ENCODE measurements around the gene FBXO24.

Gene FBXO24

GRCh38 chr7:100626530-100627237, 40.6 kb downstream of the FBXO24 start:
- no peaks in the 10 kb centered on the region for H3K36me3 ChIP-seq (ENCODE audit: insufficient read depth, low read length)
- no peak overlapping the region for H3K27ac ChIP-seq (ENCODE audit: low read depth, low read length)
- H3K27me3 ChIP-seq (ENCODE audit: insufficient read depth, low read length), result no peaks in the 10 kb centered on the region
- peaks cover 3% of the 10 kb centered on the region for H3K4me1 ChIP-seq (ENCODE audit: control insufficient read depth, insufficient read depth, low read length, unreplicated experiment)
- peak overlapping the region; percentile 29 for H2AFZ ChIP-seq (ENCODE audit: low read length, unreplicated experiment)
- peak overlapping the region; percentile 50 for H3K4me3 ChIP-seq (ENCODE audit: low read depth, low read length)
- H3K79me2 ChIP-seq (ENCODE audit: control insufficient read depth, insufficient read depth, low read length, unreplicated experiment), result no peaks in the 10 kb centered on the region

- H3K27me3 ChIP-seq (ENCODE audit: insufficient read depth, low read length), result no peaks in the 10 kb centered on the region
- H3K27ac ChIP-seq (ENCODE audit: low read depth, low read length), result no peak overlapping the region
- peaks cover 3% of the 10 kb centered on the region for H3K4me1 ChIP-seq (ENCODE audit: control insufficient read depth, insufficient read depth, low read length, unreplicated experiment)
- no peaks in the 10 kb centered on the region for H3K79me2 ChIP-seq (ENCODE audit: control insufficient read depth, insufficient read depth, low read length, unreplicated experiment)
- H3K36me3 ChIP-seq (ENCODE audit: insufficient read depth, low read length), result no peaks in the 10 kb centered on the region
- no peak overlapping the region for H3K4me3 ChIP-seq (ENCODE audit: low read depth, low read length)
- H2AFZ ChIP-seq (ENCODE audit: low read length, unreplicated experiment), result no peak overlapping the region
Observed at GRCh38 chr7:100627238-100627549, 41.1 kb downstream of the FBXO24 start.

- H3K79me2 ChIP-seq (ENCODE audit: control insufficient read depth, insufficient read depth, low read length, unreplicated experiment), result no peaks in the 10 kb centered on the region
- H3K27me3 ChIP-seq (ENCODE audit: insufficient read depth, low read length), result no peaks in the 10 kb centered on the region
- no peak overlapping the region for H3K4me3 ChIP-seq (ENCODE audit: low read depth, low read length)
- no peaks in the 10 kb centered on the region for H3K36me3 ChIP-seq (ENCODE audit: insufficient read depth, low read length)
- no peak overlapping the region for H2AFZ ChIP-seq (ENCODE audit: low read length, unreplicated experiment)
- H3K4me1 ChIP-seq (ENCODE audit: control insufficient read depth, insufficient read depth, low read length, unreplicated experiment), result peaks cover 3% of the 10 kb centered on the region
- no peak overlapping the region for H3K27ac ChIP-seq (ENCODE audit: low read depth, low read length)
Observed at GRCh38 chr7:100629117-100629716, 43.1 kb downstream of the FBXO24 start.

GRCh38 chr7:100630066-100630465, 43.9 kb downstream of the FBXO24 start:
- no peak overlapping the region for H3K4me3 ChIP-seq (ENCODE audit: low read depth, low read length)
- H3K79me2 ChIP-seq (ENCODE audit: control insufficient read depth, insufficient read depth, low read length, unreplicated experiment), result no peaks in the 10 kb centered on the region
- no peak overlapping the region for H3K27ac ChIP-seq (ENCODE audit: low read depth, low read length)
- peaks cover 3% of the 10 kb centered on the region for H3K4me1 ChIP-seq (ENCODE audit: control insufficient read depth, insufficient read depth, low read length, unreplicated experiment)
- no peaks in the 10 kb centered on the region for H3K36me3 ChIP-seq (ENCODE audit: insufficient read depth, low read length)
- H2AFZ ChIP-seq (ENCODE audit: low read length, unreplicated experiment), result no peak overlapping the region
- no peaks in the 10 kb centered on the region for H3K27me3 ChIP-seq (ENCODE audit: insufficient read depth, low read length)

- no peaks in the 10 kb centered on the region for H3K36me3 ChIP-seq (ENCODE audit: insufficient read depth, low read length)
- H2AFZ ChIP-seq (ENCODE audit: low read length, unreplicated experiment), result peak overlapping the region; percentile 94
- no peaks in the 10 kb centered on the region for H3K27me3 ChIP-seq (ENCODE audit: insufficient read depth, low read length)
- peak overlapping the region; percentile 16; the same call in 1 of the 2 replicates for H3K27ac ChIP-seq (ENCODE audit: low read depth, low read length)
- no peaks in the 10 kb centered on the region for H3K4me1 ChIP-seq (ENCODE audit: control insufficient read depth, insufficient read depth, low read length, unreplicated experiment)
- H3K79me2 ChIP-seq (ENCODE audit: control insufficient read depth, insufficient read depth, low read length, unreplicated experiment), result no peaks in the 10 kb centered on the region
- H3K4me3 ChIP-seq (ENCODE audit: low read depth, low read length), result peak overlapping the region; percentile 97
Observed at GRCh38 chr7:100632951-100633717, 47.0 kb downstream of the FBXO24 start.

GRCh38 chr7:100639995-100640516, 53.9 kb downstream of the FBXO24 start:
- H3K79me2 ChIP-seq (ENCODE audit: control insufficient read depth, insufficient read depth, low read length, unreplicated experiment), result no peaks in the 10 kb centered on the region

GRCh38 chr7:100640517-100641440, 54.7 kb downstream of the FBXO24 start:
- no peaks in the 10 kb centered on the region for H3K79me2 ChIP-seq (ENCODE audit: control insufficient read depth, insufficient read depth, low read length, unreplicated experiment)
- H3K4me3 ChIP-seq (ENCODE audit: low read depth, low read length), result no peak overlapping the region
- 0 out of 2 replicates have a peak, but pooled peaks cover 4% of the 10 kb centered on the region for H3K27me3 ChIP-seq (ENCODE audit: insufficient read depth, low read length)
- H3K36me3 ChIP-seq (ENCODE audit: insufficient read depth, low read length), result no peaks in the 10 kb centered on the region
- H2AFZ ChIP-seq (ENCODE audit: low read length, unreplicated experiment), result no peak overlapping the region
- no peak overlapping the region for H3K27ac ChIP-seq (ENCODE audit: low read depth, low read length)
- H3K4me1 ChIP-seq (ENCODE audit: control insufficient read depth, insufficient read depth, low read length, unreplicated experiment), result no peaks in the 10 kb centered on the region

More at GRCh38 chr7:100639995-100640516, 53.9 kb downstream of the FBXO24 start:
- H3K36me3 ChIP-seq (ENCODE audit: insufficient read depth, low read length), result no peaks in the 10 kb centered on the region
- no peaks in the 10 kb centered on the region for H3K4me1 ChIP-seq (ENCODE audit: control insufficient read depth, insufficient read depth, low read length, unreplicated experiment)
- H3K4me3 ChIP-seq (ENCODE audit: low read depth, low read length), result no peak overlapping the region
- H2AFZ ChIP-seq (ENCODE audit: low read length, unreplicated experiment), result no peak overlapping the region
- no peak overlapping the region for H3K27ac ChIP-seq (ENCODE audit: low read depth, low read length)
- H3K27me3 ChIP-seq (ENCODE audit: insufficient read depth, low read length), result no peaks in the 10 kb centered on the region

GRCh38 chr7:100641463-100641859, 55.3 kb downstream of the FBXO24 start, which contains the start of gene TFR2:
Gene TFR2, minus strand, starts transcription at chr7:100641552. Its CDS starts 43 bp downstream, at chr7:100641509.
- Histone ChIP-seq H2AFZ (ENCODE audit: low read length, unreplicated experiment) (no peak within 1 kb of the TSS), H3K36me3 (ENCODE audit: insufficient read depth, low read length) (no peaks in the 10 kb centered on the region), H3K4me1 (ENCODE audit: control insufficient read depth, insufficient read depth, low read length, unreplicated experiment) (no peaks in the 10 kb centered on the region), H3K4me3 (ENCODE audit: low read depth, low read length) (no peak within 1 kb of the TSS), H3K79me2 (ENCODE audit: control insufficient read depth, insufficient read depth, low read length, unreplicated experiment) (no peaks in the 10 kb centered on the region), H3K27me3 (ENCODE audit: insufficient read depth, low read length) (peaks cover 11% of the 10 kb centered on the region; the same call in 1 of the 2 replicates), H3K27ac (ENCODE audit: low read depth, low read length) (no peak within 1 kb of the TSS)

- no peaks in the 10 kb centered on the region for H3K4me1 ChIP-seq (ENCODE audit: control insufficient read depth, insufficient read depth, low read length, unreplicated experiment)
- no peaks in the 10 kb centered on the region for H3K36me3 ChIP-seq (ENCODE audit: insufficient read depth, low read length)
- no peak overlapping the region for H2AFZ ChIP-seq (ENCODE audit: low read length, unreplicated experiment)
- H3K4me3 ChIP-seq (ENCODE audit: low read depth, low read length), result no peak overlapping the region
- no peaks in the 10 kb centered on the region for H3K79me2 ChIP-seq (ENCODE audit: control insufficient read depth, insufficient read depth, low read length, unreplicated experiment)
- H3K27me3 ChIP-seq (ENCODE audit: insufficient read depth, low read length), result peaks cover 15% of the 10 kb centered on the region; the same call in 1 of the 2 replicates
- H3K27ac ChIP-seq (ENCODE audit: low read depth, low read length), result no peak overlapping the region
Observed at GRCh38 chr7:100641860-100642533, 55.9 kb downstream of the FBXO24 start.

Measured in ACC112 (cell line).